ENCODE measurements around the gene ARHGEF5.
"Not testable (repeated sequence)": the region's sequence is repeated elsewhere in the genome, so short reads cannot be mapped to it uniquely, and the experiment has no call there.

GRCh38 chr7:144351667-144352066, 3.5 kb upstream of the ARHGEF5 start:
- TF ChIP-seq CTCF (conservative IDR thresholded peaks at IDR 0.05; ENCODE audit: low read length); EZH2phosphoT487 (IDR thresholded peaks at IDR 0.05; ENCODE audit: borderline replicate concordance, low read depth, low read length): not testable (repeated sequence)
